ENCODE data around the gene GRIK5.
"Not testable (repeated sequence)": the region's sequence is repeated elsewhere in the genome, so short reads cannot be mapped to it uniquely, and the experiment has no call there.

GRCh38 chr19:42100241-42100640 is 30.2 kb upstream of the GRIK5 start:
- TF ChIP-seq CTCF (IDR thresholded peaks at IDR 0.05; ENCODE audit: low read length); EZH2 (IDR thresholded peaks at IDR 0.05; ENCODE audit: borderline replicate concordance, low read length): not testable (repeated sequence)

Measured in OCI-LY1 (cell line).